HepG2 (cell line): Measurements from ENCODE around the gene GDAP1L1. TPM values are rescaled to one million over a fixed set of nuclear protein-coding genes. Genes with fewer than 3 reads are reported as not detected.

Experiments used
- AKNA ChIP-seq: sonication (generic); formaldehyde crosslinking; IDR thresholded peaks from 2 replicates; pipeline ENCODE4 v1.4.0; 2020; ENCODE audit warnings: missing genetic modification reagents, borderline replicate concordance
- CREB3 ChIP-seq: sonication (generic); formaldehyde crosslinking; IDR thresholded peaks from 2 replicates; pipeline ENCODE4 v1.5.0; 2020; ENCODE audit warnings: missing genetic modification reagents
- DMTF1 ChIP-seq: sonication (generic); formaldehyde crosslinking; IDR thresholded peaks from 2 replicates; pipeline ENCODE4 v1.4.0; 2020; ENCODE audit warnings: mild to moderate bottlenecking, missing genetic modification reagents
- LRRFIP1 ChIP-seq: sonication (generic); formaldehyde crosslinking; conservative IDR thresholded peaks from 2 replicates; pipeline ENCODE4 v1.4.0; 2020; ENCODE audit warnings: missing genetic modification reagents
- MYC ChIP-seq: sonication (generic); formaldehyde crosslinking; IDR thresholded peaks from 2 replicates; pipeline ENCODE4 v1.9.0; 2021; ENCODE audit warnings: missing genetic modification reagents, borderline replicate concordance
- TFDP2 ChIP-seq: sonication (generic); formaldehyde crosslinking; IDR thresholded peaks from 2 replicates; pipeline ENCODE4 v1.4.0; 2020; ENCODE audit warnings: missing genetic modification reagents
- ZBTB39 ChIP-seq: sonication (generic); formaldehyde crosslinking; IDR thresholded peaks from 2 replicates; pipeline ENCODE4 v1.5.0; 2020; ENCODE audit warnings: missing genetic modification reagents
- ZNF296 ChIP-seq: sonication (generic); formaldehyde crosslinking; conservative IDR thresholded peaks from 2 replicates; pipeline ENCODE4 v1.5.0; 2020; ENCODE audit warnings: mild to moderate bottlenecking, missing genetic modification reagents
- ZNF614 ChIP-seq: IDR thresholded peaks from 2 replicates; pipeline ENCODE4 v1.6.1; 2018; ENCODE audit warnings: missing biosample characterization, missing genetic modification reagents, inconsistent platforms, borderline replicate concordance
- ZNF652 ChIP-seq: IDR thresholded peaks from 2 replicates; pipeline ENCODE4 v1.6.1; 2016; ENCODE audit warnings: low read depth, borderline replicate concordance
- ZNF775 ChIP-seq: sonication (generic); formaldehyde crosslinking; IDR thresholded peaks from 2 replicates; pipeline ENCODE4 v1.4.0; 2020; ENCODE audit warnings: missing genetic modification reagents, mild to moderate bottlenecking, moderate library complexity, borderline replicate concordance
- polyA plus RNA-seq, 8 experiments: library from polyadenylated mRNA; depleted of rRNA in 3 of 8; stranded (reverse) in 7 of 8; unstranded in 1 of 8; fragments of >200 nt; fragmentation: Illumina TruSeq in 4 of 8; extraction: Trizol in 4 of 8; gene quantifications; 2 replicates each; pipeline versions ENCODE4 v1.2.1 to v1.2.3, GENCODE V29; 2011 to 2016; ENCODE audit warnings: low read depth in 4 of 8, missing spikeins in 1 of 8, mixed read lengths in 1 of 8; ENCODE audit not compliant: insufficient read depth in 1 of 8
- total RNA-seq, 5 experiments: library from RNA; depleted of rRNA; stranded (reverse); fragments of >200 nt; fragmentation: Illumina TruSeq; extraction: Trizol; gene quantifications; 2 replicates each; pipeline ENCODE4 v1.2.3, GENCODE V29; 2016; ENCODE audit warnings: low read depth in 1 of 5

The GDAP1L1 gene
- total and polyA plus RNA-seq, 2 of the 13 experiments (the other 11 are each of a cell fraction or from before 2014, with no cell fraction given) = 0.04 TPM; not detected in 1

GRCh38 chr20:44247586-44248409 lies 690 bp downstream of the GDAP1L1 start (continued):
- TF ChIP-seq AKNA (peak; percentile 99), DMTF1 (0 out of 2 replicates have a peak, but pooled peaks have one; percentile 85), ZBTB39 (CRISPR knock-in tag) (no peak), ZNF775 (CRISPR knock-in tag) (peak; percentile 85; the same call in 1 of the 2 replicates), ZNF652 (no peak), ZNF296 (CRISPR knock-in tag) (peak; percentile 95; the same call in 1 of the 2 replicates), LRRFIP1 (peak; percentile 97), TFDP2 (CRISPR knock-in tag) (peak; percentile 70), CREB3 (CRISPR knock-in tag) (peak; percentile 99), ZNF614 (peak; percentile 97), MYC (CRISPR knock-in tag) (peak; percentile 82; the same call in 1 of the 2 replicates)
